Pulmonary artery endothelial cell (primary cell): Measurements from ENCODE around the gene ST8SIA5. TPM values are rescaled to one million over a fixed set of nuclear protein-coding genes. Genes with fewer than 3 reads are reported as not detected.

Experiments
- DNase-seq: peaks from one replicate; pipeline ENCODE4 v3.0.0-alpha.2; 2011; ENCODE audit warnings: low read depth, low spot score
- total RNA-seq: library from RNA; depleted of rRNA; stranded (reverse); fragments of >200 nt; gene quantifications from 2 replicates; pipeline ENCODE4 v1.2.3, GENCODE V29; 2014

Gene ST8SIA5
- total RNA-seq, 1 donor from 2014 or later, result not detected

DNA sequence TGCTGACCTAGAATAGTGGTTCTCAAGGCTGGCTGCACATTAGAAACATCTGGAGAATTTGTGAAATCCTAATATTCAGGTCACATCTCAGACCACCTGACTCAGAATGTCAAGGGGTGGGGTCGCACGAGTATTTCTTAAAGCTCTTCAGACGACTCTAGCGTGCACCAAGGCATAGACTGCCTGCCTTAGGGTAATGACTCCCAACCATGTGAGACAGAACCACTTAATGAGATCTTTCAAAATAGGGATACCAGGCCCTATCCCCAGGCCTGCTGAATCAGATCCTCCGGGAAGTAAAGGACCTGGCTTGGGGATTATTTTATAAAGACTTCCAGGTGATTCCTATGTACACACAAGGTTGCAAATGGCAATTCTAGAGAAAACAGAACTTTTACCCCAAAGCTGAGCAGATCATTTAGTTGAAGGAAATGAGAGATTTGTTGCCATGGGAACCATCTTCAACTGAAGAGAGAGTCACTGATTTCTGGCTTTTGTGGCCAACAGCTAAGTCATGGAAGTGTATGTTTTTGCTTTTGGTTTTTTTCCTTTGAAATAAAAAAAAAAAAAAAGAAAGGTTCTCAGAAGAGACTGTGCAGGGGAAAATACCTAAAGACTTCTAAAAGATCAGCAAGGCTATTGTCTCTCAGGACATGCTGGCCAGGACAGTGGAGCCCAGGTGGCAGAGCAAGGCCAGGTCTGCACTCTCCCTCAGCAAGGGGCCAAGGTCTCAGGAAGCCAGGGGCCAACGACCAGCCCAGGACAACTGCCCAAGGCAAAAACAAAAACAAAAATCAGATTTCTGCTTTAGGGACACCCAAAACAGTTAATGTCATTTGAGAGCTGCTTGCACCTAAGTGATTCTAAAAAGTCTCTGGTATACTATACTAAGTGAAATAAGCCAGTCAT lies 84.5 kb downstream of the ST8SIA5 start:
- no peak for DNase-seq

DNA sequence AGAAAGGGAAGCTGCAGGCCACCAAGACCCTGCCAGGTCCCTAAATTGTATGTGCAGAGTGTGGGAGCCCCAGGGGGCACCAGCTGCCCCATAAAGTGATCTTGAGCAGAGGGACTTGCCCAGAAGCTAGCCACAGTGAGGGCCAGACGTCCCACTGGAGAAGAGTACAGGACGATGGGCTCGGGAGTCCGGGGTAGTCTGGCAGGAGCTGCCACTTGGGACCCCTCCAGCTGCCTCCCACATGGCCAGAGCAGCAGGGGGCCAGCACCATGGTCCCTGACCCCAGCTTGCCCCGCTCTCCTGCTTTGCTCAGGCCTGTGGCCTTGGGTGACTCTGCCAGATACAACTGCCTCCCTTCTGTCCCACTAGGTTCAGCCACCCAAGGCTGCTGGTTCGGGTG lies 88.2 kb downstream of the ST8SIA5 start:
- DNase-seq, result no peak

DNA sequence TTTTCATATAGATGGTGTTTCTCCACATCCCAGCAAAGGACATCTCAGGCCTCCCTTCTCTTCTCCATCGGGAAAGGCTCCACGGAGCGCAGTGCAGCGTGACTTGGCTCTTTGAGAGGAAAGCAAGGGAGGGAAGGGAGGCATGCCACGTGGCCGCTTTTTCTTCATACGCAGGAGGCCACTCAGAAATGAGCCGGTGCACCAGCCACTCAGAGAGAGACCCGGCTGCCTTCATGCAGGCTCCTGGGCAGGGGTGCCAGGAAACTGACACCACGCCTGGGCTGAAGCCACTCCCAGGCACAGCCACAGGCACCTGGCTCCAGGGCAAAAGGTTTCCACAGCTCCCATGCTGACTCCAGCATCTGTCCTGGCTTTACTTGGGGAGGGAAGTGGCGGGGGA lies 88.7 kb downstream of the ST8SIA5 start:
- no peak for DNase-seq

DNA sequence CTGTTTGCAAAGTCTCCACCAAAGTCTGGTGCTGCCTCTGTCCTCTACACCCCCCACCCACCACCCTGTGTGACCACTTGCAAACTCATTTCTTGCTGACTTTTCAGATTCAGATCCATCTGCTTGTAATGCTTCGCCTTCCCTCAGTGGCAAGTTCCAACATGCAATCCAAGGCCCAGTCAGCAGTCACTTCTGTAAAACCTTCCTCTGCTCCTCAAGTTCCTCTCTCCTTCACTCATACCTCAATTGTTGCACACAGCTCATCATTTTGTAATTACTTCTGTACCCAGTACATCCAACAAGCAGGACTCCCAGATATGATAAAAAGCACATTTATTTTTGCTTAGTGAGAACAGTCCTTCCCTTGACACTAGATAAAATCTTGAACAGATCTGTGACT lies 93.3 kb downstream of the ST8SIA5 start:
- DNase-seq, result no peak

DNA sequence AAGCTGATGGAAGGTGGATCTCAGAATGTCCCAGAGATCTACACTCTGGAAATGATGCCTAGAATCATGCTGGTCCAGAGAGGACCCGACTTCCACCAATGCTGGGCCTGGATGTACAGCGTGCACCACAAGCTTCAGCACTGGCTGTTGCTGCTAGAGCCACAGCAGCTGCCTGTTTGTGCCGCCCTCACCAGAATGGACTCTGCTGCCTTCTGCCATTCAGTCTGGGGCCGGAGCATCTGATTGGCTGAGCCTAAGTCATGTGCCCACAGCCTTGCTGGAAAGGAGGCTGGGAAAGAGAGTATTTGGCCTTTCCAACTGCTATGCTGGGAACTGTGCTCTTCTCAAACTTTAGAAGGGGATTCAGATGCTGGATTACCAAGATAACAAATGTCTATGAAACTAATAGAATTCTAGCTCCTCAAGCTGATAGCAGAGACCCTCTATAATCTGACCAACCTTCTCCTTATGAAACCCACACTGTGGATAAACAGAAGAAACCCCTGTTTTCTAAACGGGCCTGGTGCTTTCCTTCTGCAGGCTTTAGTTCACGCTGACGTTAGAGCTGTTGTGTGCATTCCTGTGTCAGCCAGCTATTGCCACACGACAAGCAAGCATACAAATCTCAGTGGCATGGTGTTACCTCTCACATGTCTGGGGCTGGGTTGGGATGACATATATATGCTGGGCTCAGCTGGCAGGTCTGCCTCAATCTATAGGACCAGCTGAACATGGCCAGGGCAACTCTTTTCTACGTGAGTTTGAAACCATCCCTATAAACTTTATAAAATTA lies 95.7 kb downstream of the ST8SIA5 start:
- DNase-seq, result no peak

DNA sequence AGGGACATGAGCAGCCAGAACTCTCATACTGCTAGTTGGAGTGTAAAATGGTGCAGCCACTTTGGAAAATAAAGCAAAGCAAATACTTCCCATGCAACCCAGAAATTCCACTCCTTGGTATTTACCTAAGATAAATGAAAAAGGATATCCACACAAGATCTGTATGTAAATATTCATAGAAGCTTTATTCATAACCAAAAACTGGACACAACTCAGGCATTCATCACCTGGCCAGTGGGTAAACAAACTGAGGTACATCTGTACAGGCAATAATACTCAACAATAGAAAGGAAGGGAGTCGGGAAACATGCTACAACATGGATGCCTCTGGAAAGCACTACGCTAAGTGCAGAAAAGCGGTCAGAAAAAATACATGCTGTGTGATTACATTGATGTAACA lies 97.4 kb downstream of the ST8SIA5 start:
- no peak for DNase-seq

DNA sequence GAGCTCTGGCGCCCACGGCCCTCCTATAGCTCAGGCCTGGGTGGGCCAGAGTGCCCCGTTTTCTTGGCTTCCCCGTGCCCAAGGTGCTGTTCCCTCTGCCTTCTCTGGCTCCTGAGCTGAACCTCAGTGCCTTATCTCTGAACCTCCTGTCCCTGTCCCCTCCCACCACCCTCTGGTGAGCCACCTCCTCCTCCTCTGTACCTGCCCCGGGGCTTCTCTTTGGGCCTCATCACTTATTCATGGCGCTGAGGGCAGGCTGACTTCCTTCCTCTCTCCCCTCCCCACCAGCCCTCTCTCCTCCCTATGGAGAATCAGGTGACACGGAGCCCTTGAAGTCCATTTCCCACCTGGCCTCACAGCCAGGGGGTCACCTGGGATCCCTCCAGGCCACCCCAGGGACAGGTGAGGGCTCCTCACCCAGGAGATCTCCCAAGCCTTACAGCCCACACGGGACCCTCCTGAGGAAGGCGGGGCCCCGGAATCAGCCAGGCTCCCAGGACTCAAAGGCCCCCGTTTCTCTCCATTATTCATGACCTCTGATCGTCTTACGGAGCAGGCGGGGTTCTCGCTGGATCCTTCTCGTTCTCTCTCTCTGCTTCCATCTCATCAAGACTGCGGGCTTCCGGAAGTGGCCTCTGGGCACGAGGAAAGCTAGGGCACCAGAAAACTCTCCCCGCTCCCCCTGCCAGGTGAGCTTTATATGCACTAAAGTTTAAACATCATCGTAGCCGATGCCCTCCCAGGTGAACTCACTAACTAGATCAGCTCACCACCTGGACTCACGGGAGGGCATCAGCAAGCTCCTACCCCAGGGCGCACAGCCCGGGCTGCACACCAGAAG lies 99.5 kb downstream of the ST8SIA5 start, which contains the start of gene LOXHD1:
TSS of gene LOXHD1 (minus strand) at position 106 of the 841 bp plus-strand sequence. CDS start 187 bp downstream, outside the sequence.
- DNase-seq, result no peak

DNA sequence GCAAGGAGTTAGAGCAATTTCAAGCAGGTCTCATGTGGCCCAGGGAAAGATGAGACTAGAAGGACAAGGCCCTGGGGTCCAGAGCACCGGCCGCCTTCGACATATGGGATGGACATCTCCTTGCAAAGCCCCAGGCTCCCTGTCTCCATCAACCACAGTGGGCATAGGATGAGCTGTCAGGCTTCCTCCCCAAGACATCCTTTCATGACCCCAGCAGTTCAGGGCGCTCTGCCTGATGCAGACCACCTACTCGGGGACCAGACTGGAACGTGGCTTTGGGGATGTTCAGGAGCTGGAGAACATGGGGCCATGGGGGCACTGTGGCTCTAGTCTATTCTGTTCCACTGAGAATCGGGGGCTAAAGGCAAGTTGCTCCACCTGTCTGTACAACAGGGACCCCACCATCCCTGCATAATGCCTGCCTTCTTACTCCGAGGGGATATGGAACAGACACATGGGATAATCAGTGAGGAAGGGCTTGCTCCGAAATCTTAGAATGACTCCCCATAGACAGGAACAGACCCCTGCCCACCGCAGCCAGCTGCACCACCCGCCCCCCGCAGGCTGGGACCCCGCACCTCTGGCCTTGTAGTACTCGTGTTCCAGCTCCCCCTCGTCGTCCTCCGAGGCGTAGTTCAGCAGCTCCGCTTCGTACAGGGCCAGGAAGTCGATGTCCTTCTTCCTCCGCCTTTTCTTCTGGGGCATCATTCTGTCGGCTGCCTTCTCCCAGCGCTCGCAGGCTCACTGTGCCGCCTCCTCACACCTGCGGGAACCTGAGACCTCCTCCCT lies 100.3 kb downstream of the ST8SIA5 start:
- no peak for DNase-seq

DNA sequence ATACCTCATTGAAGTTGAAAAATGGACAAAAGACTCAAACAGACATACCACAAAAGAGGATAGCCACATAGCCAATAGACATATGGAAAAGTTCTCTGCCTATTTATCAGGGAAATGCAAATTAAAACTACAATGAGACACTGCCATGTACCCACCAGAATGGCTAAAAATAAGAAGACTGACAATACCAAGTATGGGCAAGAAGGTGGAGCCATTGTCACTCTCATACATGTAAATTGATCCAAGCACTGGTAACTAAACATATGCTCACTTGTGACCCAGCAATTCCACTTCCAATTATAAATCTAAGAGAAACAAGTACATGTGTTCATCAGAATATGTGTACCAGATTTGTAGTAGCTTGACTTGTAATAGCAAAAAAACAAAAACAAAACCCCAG lies 104.5 kb downstream of the ST8SIA5 start:
- DNase-seq, result no peak

DNA sequence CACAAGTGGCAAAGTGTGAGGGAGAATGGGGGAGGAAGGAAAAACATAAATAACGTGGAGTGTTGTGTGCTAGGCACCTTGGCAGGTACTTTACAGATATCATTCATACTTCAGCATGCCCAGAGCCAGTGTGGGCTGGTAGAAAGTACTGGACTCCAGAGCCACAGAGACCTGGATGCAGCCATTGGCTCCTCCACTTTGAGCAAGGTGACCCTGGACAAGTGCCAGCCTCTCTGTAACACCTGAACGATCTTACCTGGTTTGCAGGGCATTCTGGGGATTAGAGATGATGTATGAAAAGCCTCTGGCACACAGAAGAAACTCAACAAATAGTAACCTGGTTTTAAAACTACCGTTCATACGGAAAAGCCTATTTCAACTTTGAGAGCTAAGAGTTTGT lies 106.2 kb downstream of the ST8SIA5 start:
- DNase-seq, result no peak

DNA sequence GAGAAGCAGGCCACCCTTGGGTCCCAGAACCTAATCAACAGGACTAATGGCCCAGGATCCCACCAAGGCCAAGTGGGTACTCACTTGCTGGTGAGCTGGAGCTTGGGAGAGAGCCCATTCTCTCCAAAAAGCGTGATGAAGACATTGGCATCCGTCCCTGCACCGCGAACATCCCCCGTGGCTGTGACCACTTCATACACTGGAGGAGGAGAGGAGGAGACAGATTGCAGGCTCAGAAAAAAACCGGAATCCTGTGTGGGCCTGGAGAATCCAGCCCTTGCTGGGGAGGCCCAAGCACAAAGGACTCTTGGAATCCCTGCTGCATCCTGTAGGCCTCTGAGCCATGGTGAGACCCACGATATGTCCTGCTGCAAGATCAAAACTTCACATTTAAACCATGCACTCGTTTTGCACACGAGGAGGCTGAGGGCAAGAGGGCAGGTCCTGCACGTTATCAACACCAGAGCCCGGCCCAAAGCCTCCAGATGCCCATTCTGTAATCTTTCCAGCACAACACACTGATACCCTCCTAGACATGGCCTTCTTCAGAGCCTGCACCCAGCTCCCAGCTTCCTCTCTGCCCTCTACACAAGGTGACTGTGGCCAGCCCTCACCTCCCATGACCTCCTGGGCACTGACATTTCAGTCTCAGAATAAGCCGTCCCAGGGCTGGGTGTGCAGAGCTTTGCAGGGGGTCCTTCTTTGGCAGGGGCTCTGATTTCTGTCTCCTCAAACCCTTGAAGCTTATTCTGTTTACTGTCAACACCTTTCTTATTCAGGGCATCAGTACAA lies 107.6 kb downstream of the ST8SIA5 start:
- DNase-seq, result no peak

DNA sequence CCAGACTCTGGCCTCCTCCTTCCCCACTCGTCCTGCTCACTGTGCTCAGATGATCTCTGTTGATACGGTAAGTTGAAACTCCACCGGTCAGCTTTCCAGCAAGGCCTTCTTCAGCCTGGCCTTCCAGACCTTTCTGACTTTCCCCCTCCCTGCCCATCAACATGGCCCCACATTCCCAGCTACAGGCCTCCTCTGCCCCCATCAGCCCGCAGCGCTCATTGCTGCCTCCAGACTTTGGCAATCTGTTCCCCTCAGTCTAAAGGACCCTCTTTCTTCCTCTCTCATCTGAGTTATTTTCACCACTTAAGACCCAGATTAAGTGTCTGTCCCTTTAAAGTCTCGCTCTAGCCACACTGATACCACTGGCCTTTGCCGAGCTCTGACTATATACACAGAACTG lies 110.4 kb downstream of the ST8SIA5 start:
- DNase-seq, result no peak

DNA sequence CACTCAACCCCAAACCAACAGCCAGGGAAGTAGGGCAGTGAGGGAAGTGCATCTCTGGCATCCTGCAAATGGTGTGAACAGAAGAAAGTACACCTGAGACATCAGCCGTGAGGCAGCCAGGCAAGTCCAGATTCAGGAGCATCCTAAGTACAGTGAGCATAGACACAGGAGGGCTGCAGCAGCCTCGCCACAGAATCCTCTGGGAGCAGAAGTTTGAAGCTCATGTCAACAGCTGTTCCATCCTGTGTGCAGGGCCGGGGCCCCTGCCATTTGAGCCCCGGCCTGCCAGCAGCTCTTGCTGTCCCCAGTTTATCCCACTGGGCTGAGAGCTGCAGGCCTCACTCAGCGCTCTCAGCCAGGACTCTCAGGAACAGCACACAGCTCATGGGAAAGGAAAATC lies 114.3 kb downstream of the ST8SIA5 start:
- DNase-seq, result no peak

DNA sequence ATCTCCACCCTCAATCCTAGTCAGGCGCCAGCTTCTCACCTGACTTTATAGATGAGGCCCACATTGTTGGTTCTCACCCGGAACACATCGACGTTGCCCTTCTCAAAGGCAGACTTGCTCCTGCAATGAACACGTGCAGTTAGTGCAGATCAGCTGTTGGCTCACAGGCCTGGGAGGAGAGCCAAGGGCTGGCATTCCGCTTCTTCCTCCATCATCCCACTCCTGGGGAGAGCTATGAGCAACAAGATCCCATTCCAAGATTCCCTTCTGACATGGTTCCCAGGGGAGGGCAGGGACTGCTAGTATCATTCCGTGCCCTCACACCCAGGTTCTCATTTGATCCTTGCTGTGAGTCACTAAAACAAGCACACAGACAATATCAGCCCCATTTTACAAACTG lies 114.9 kb downstream of the ST8SIA5 start:
- no peak for DNase-seq

DNA sequence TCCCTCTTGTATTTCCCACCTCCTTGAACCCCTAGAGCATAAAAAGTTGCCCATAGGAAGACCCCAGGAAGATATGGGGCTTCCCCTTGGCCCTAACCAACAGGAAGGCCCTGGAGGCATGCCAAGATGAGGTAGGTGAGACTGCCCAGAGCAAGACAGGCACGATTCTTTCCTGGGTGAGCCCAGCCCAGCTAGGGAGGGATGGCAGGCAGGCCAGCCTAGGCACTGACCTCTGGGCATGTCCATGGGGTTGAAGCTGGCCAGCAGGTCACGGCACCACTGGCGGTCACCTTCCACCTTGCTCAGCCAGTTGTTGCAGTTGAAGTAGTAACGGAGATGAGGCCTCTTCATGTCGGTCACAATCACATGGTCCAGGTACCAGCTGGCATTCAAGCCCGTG lies 117.5 kb downstream of the ST8SIA5 start:
- no peak for DNase-seq

DNA sequence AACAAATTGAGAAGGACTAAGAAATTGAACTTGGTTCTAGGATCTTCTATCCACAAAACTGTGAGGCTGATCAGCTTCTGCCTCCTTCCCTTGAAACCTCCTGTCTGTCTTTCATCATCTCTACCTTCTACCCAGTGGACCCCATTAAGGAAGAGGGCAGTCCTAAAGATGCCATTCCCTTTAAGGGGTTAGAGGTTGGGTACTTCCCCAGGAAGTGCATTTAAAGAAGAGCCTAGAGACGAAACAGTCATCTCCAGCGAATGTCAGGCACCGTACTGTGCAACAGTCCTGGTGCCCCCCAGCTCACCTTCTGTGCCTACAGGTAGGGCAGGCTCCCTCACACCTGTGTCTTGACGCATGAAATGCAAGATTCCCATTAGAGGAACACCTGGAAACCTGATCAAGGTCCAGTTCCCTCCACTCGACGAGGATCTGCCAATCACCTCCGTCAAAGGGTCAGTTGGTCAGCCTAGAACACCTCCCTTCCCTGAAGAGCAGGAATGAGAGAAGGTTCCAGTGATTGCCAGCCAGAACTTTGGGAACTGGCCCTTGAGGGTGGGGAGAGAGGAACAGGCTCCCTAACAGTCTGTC lies 120.7 kb downstream of the ST8SIA5 start:
- no peak for DNase-seq

DNA sequence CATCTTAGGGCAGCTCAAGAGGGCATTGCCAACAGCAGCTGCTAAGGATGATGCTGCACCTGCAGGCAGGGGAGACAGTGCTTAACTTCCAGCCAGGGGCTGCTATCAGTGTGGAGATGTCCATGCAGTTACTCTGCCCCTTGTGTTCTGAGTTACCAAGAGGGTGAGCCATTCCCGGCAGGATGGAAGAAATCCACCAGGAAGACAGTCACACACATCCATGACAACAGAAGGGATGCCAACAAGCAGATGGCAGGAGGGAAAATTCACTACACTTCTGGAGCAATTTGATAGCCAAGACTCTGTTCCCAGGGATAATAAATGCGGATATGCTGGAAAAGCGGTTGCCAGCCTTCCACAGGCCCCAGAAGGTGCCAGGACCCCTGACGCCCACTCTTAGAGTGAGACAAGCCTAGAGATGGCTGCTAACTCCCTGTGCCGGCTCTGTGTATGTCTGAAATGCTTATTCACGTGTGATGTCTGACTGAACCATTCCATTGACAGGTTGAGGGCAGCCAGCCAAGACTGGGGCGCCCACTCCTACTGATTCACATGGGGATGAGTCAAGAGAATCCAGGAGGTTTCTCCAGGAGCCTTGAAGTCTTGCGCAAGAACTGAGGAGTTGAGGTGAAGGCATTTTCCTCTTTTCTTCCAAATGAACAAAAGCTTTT lies 124.3 kb downstream of the ST8SIA5 start:
- no peak for DNase-seq

DNA sequence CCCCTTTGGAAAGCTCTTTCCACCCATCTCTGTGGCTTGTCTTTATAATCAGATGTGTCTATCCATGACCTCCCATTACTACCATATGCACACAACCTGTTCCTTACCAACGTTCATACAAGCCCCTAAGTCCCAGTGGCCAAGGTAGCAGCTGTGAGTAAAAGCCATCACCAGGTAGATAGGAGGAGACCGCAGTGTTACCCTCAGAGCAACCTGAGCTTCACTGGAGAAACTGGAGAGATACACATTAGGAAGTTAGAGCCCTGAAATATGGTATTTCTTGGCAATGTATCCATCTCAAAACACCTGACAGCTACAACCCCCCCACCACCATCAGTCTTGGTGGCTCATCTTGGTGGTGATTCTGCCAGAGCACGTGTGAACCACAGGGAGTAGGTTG lies 125.9 kb downstream of the ST8SIA5 start:
- DNase-seq, result no peak

DNA sequence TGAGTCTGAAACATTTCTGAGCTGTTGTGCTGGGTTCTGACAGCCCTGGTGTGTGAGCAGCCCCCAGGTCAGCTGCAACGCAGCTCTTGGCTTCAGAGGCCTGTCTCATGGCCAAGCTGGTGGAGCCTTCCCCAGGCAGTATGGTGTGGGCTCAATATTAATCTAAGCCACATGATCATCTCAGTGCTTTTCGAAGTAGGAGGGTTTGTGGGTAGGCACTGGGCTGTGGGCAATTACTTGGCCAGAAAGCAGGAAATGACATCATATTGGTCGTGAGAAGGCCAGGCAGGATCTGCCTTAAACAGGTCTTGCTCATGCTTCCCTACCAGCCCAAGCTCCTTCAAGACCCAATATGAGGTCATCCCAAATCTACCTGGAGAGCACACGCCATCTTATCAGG lies 126.7 kb downstream of the ST8SIA5 start:
- no peak for DNase-seq
